H1 (cell line): Measurements from ENCODE around the gene LRRTM4. TPM values are rescaled to one million over a fixed set of nuclear protein-coding genes. Genes with fewer than 3 reads are reported as not detected.
"Not testable (repeated sequence)": the region's sequence is repeated elsewhere in the genome, so short reads cannot be mapped to it uniquely, and the experiment has no call there.

Experiments used
- CTCF ChIA-PET: fragments of 300-600 bp; sonication (Branson Sonifier 250); formaldehyde crosslinking; loops from one replicate; lab custom pipeline; 2021; ENCODE audit not compliant: partially characterized antibody; lab: Charles Lee
- POLR2A ChIA-PET: fragments of 300-600 bp; sonication (Branson Sonifier 250); formaldehyde crosslinking; loops from one replicate; lab custom pipeline; 2021; ENCODE audit warnings: inconsistent platforms; ENCODE audit not compliant: partially characterized antibody; lab: Charles Lee
- DNase-seq, 2 experiments: peaks; one replicate each; pipeline versions ENCODE4 v3.0.0 to v3.0.0-alpha.2; 2010 to 2022; ENCODE audit warnings: low spot score in 2 of 2, low read depth in 1 of 2, mixed read lengths in 1 of 2
- FAIRE-seq: peaks from 2 replicates; lab custom pipeline; 2011; peaks lifted over from hg19 to GRCh38; lab: Jason Lieb, UNC
- H2AFZ ChIP-seq: 2 replicates; pipeline ENCODE4 v1.8.1; 2012; ENCODE audit warnings: low read length, inconsistent platforms
- H2AK5ac ChIP-seq: 2 replicates; pipeline ENCODE4 v1.6.1; 2013; ENCODE audit warnings: low read depth, low read length
- H2BK120ac ChIP-seq: replicated peaks from 2 replicates; pipeline ENCODE3; 2013; ENCODE audit warnings: low read depth, low read length, inconsistent platforms
- H2BK12ac ChIP-seq: 2 replicates; pipeline ENCODE4 v1.6.1; 2013; ENCODE audit warnings: low read depth, low read length
- H2BK15ac ChIP-seq: 2 replicates; pipeline ENCODE4 v1.6.1; 2013; ENCODE audit warnings: low read length
- H2BK20ac ChIP-seq: 2 replicates; pipeline ENCODE4 v1.6.1; 2013; ENCODE audit warnings: low read length
- H2BK5ac ChIP-seq: 2 replicates; pipeline ENCODE4 v1.6.1; 2013; ENCODE audit warnings: low read depth, low read length
- H3K14ac ChIP-seq: 2 replicates; pipeline ENCODE4 v1.6.1; 2013; ENCODE audit warnings: inconsistent platforms; ENCODE audit not compliant: insufficient read length
- H3K18ac ChIP-seq: 2 replicates; pipeline ENCODE4 v1.6.1; 2013; ENCODE audit warnings: low read length; ENCODE audit errors: extremely low read depth
- H3K23ac ChIP-seq: 2 replicates; pipeline ENCODE4 v1.6.1; 2013; ENCODE audit warnings: inconsistent platforms; ENCODE audit not compliant: insufficient read length
- H3K23me2 ChIP-seq: 2 replicates; pipeline ENCODE4 v1.6.1; 2013; ENCODE audit warnings: low read depth, low read length
- H3K27ac ChIP-seq: 2 replicates; pipeline ENCODE4 v1.6.1; 2011; ENCODE audit warnings: low read depth, low read length, inconsistent platforms
- H3K27me3 ChIP-seq, 4 experiments: replicated peaks in 1 of 4; 1 replicate in 1 of 4; 2 replicates in 3 of 4; pipeline versions ENCODE4 v1.6.1 to v1.8.1; 2011 to 2013; ENCODE audit warnings: low read length in 3 of 4, mild to moderate bottlenecking in 3 of 4, inconsistent platforms in 2 of 4, mixed read lengths in 2 of 4, moderate library complexity in 1 of 4; ENCODE audit not compliant: control insufficient read depth in 3 of 4, insufficient read depth in 3 of 4; ENCODE audit errors: extremely low read depth in 1 of 4
- H3K36me3 ChIP-seq, 4 experiments: 2 replicates each; pipeline versions ENCODE4 v1.6.1 to v1.8.1; 2011 to 2013; ENCODE audit warnings: mild to moderate bottlenecking in 4 of 4, low read length in 3 of 4, moderate library complexity in 2 of 4, control low read depth in 1 of 4, inconsistent platforms in 1 of 4; ENCODE audit not compliant: insufficient read depth in 4 of 4, control insufficient read depth in 2 of 4
- H3K4ac ChIP-seq: replicated peaks from 2 replicates; pipeline ENCODE3; 2013; ENCODE audit warnings: low read length, low read depth, mixed read lengths, inconsistent platforms; ENCODE audit not compliant: insufficient read length
- H3K4me1 ChIP-seq, 4 experiments: replicated peaks in 1 of 4; 1 replicate in 1 of 4; 2 replicates in 3 of 4; pipeline versions ENCODE4 v1.6.1 to v1.8.1; 2011 to 2013; ENCODE audit warnings: low read length in 3 of 4, inconsistent platforms in 2 of 4, mixed read lengths in 1 of 4; ENCODE audit not compliant: insufficient read depth in 4 of 4, control insufficient read depth in 3 of 4
- H3K4me2 ChIP-seq, 2 experiments: 2 replicates each; pipeline versions ENCODE4 v1.6.1 to v1.8.1; 2011 to 2013; ENCODE audit warnings: low read depth in 2 of 2, low read length in 2 of 2, control low read depth in 1 of 2, inconsistent platforms in 1 of 2, mild to moderate bottlenecking in 1 of 2; ENCODE audit not compliant: insufficient read depth in 1 of 2
- H3K4me3 ChIP-seq, 4 experiments: fragments of 200-600, 300-600 bp in 1 of 4; sonication (generic), shearing (Covaris generic), sonication (Bioruptor Twin) in 1 of 4; 2 replicates each; pipeline versions ENCODE4 v1.5.1 to v1.8.1; 2011 to 2016; ENCODE audit warnings: low read length in 4 of 4, low read depth in 3 of 4, control low read depth in 2 of 4, inconsistent platforms in 2 of 4, mild to moderate bottlenecking in 2 of 4, mixed read lengths in 1 of 4, moderate library complexity in 1 of 4; ENCODE audit not compliant: insufficient read depth in 2 of 4; ENCODE audit errors: extremely low read depth in 1 of 4
- H3K56ac ChIP-seq: replicated peaks from 2 replicates; pipeline ENCODE3; 2013; ENCODE audit warnings: low read depth, mild to moderate bottlenecking, mixed read lengths, low read length, inconsistent platforms; ENCODE audit not compliant: insufficient read length
- H3K79me1 ChIP-seq: 2 replicates; pipeline ENCODE4 v1.6.1; 2013; ENCODE audit warnings: low read depth, low read length, control low read depth
- H3K79me2 ChIP-seq, 2 experiments: 2 replicates each; pipeline versions ENCODE4 v1.6.1 to v1.8.1; 2012 to 2013; ENCODE audit warnings: low read length in 2 of 2, mild to moderate bottlenecking in 2 of 2, inconsistent platforms in 1 of 2; ENCODE audit not compliant: insufficient read depth in 2 of 2, control insufficient read depth in 1 of 2
- H3K9ac ChIP-seq, 4 experiments: replicated peaks in 1 of 4; 1 replicate in 1 of 4; 2 replicates in 3 of 4; pipeline versions ENCODE4 v1.6.1 to v1.8.1; 2011 to 2013; ENCODE audit warnings: low read depth in 3 of 4, low read length in 3 of 4, control low read depth in 2 of 4, mild to moderate bottlenecking in 2 of 4, moderate library complexity in 2 of 4, inconsistent platforms in 1 of 4; ENCODE audit errors: extremely low read depth in 1 of 4
- H3K9me3 ChIP-seq, 2 experiments: 2 replicates each; pipeline versions ENCODE4 v1.6.1 to v1.8.1; 2012 to 2013; ENCODE audit warnings: mild to moderate bottlenecking in 2 of 2, moderate library complexity in 2 of 2, control low read depth in 1 of 2, inconsistent platforms in 1 of 2, low read depth in 1 of 2, low read length in 1 of 2, mixed read lengths in 1 of 2; ENCODE audit not compliant: insufficient read depth in 2 of 2
- H4K20me1 ChIP-seq, 2 experiments: replicated peaks in 1 of 2; 2 replicates each; pipeline versions ENCODE3 to v1.8.1; 2011 to 2013; ENCODE audit warnings: inconsistent platforms in 2 of 2, low read length in 2 of 2, mild to moderate bottlenecking in 1 of 2; ENCODE audit not compliant: insufficient read depth in 2 of 2, control insufficient read depth in 1 of 2
- H4K5ac ChIP-seq: 2 replicates; pipeline ENCODE4 v1.6.1; 2013; ENCODE audit warnings: low read length, low read depth, mixed read lengths, inconsistent platforms; ENCODE audit not compliant: insufficient read length
- H4K8ac ChIP-seq: 2 replicates; pipeline ENCODE4 v1.8.0; 2013; ENCODE audit warnings: mild to moderate bottlenecking, moderate library complexity, low read length, inconsistent platforms; ENCODE audit not compliant: insufficient read depth; ENCODE audit errors: extremely low read depth
- H4K91ac ChIP-seq: replicated peaks from 2 replicates; pipeline ENCODE3; 2013; ENCODE audit warnings: low read length, mixed read lengths, inconsistent platforms; ENCODE audit not compliant: insufficient read length
- MAFK ChIP-seq: IDR thresholded peaks from 2 replicates; pipeline ENCODE4 v1.6.1; 2012; ENCODE audit warnings: low read depth, mild to moderate bottlenecking, improper control_type of control experiment, low read length
- WGBS, 2 experiments: shearing (Covaris generic) in 1 of 2; methylation state at CpG; one replicate each; pipeline versions ENCODE4 v1.1.6 to v1.1.7; 2013 to 2015; ENCODE audit warnings: low lambda C conversion rate in 2 of 2, mixed read lengths in 2 of 2, inconsistent platforms in 1 of 2, low coverage in 1 of 2, missing lambda C conversion rate in 1 of 2; ENCODE audit not compliant: insufficient replicate concordance in 2 of 2, insufficient coverage in 1 of 2, insufficient read length in 1 of 2; ENCODE audit errors: extremely low coverage in 1 of 2, missing lambda C conversion rate in 1 of 2; 5-methylcytosine and 5-hydroxymethylcytosine counted together
- polyA plus RNA-seq, 7 experiments: library from polyadenylated mRNA; depleted of rRNA in 3 of 7; stranded (reverse) in 5 of 7; unstranded in 2 of 7; fragments of >200 nt in 5 of 7; fragments of 200-250 nt in 2 of 7; gene quantifications; 1 replicate in 5 of 7; 2 replicates in 1 of 7; 4 replicates in 1 of 7; pipeline versions ENCODE4 v1.2.1 to v1.2.3, GENCODE V29; 2011 to 2013; ENCODE audit warnings: missing spikeins in 2 of 7, mixed read lengths in 2 of 7
- total RNA-seq: library from RNA; stranded (reverse); fragmentation: NEBNext Ultra II Directional; extraction: Animal tissue kit (Norgen Biotek cat#: 25700); gene quantifications from 2 replicates; pipeline ENCODE4 v1.2.1, GENCODE V29; 2021

Gene LRRTM4
- total and polyA plus RNA-seq, 2 of the 8 experiments (the other 6 are each of a cell fraction or from before 2014, with no cell fraction given): 3.6 to 9.5 TPM

- H3K18ac ChIP-seq, H4K5ac ChIP-seq, H3K79me1 ChIP-seq, H3K27me3 ChIP-seq, H2BK120ac ChIP-seq, H2BK15ac ChIP-seq, FAIRE-seq, H3K27ac ChIP-seq, H3K79me2 ChIP-seq, H4K20me1 ChIP-seq, H2AFZ ChIP-seq, H3K9ac ChIP-seq, H3K14ac ChIP-seq, H3K36me3 ChIP-seq, H3K9me3 ChIP-seq, H3K4me1 ChIP-seq, H3K4ac ChIP-seq, H3K4me2 ChIP-seq, H2BK12ac ChIP-seq, H3K23ac ChIP-seq, H2BK20ac ChIP-seq, H4K91ac ChIP-seq, H3K4me3 ChIP-seq, POLR2A ChIA-PET, H2BK5ac ChIP-seq, H3K56ac ChIP-seq, H4K8ac ChIP-seq, H2AK5ac ChIP-seq, H3K23me2 ChIP-seq, DNase-seq: not testable (repeated sequence)
- WGBS, 2 experiments: 90% methylated on average over 8 of the region's 8 CpGs; no CpG with 5 or more reads in 1 of the 2 experiments
- peak; percentile 17; the same call in 1 of the 2 replicates for TF ChIP-seq MAFK
- CTCF ChIA-PET: interaction anchor here (0.6 kb wide), 1 partner anchor 851 kb away, joined by 3 read pairs; no protein-coding TSS in a partner anchor
These were observed 393.7 kb downstream of the LRRTM4 start for GRCh38 chr2:77128479-77128878.
